NCI-H1436 treated with DMSO at 0.1 percent for 48 hours (cell line): ENCODE data around the gene SSX2IP.
A peak's percentile ranks its signal among the peaks of the same experiment; 100 is the strongest.
"Not testable (repeated sequence)": the region's sequence is repeated elsewhere in the genome, so short reads cannot be mapped to it uniquely, and the experiment has no call there.

Experiments
- DNase-seq: peaks from one replicate; lab custom pipeline; 2025; lab: John Stamatoyannopoulos, UW

Gene SSX2IP

DNA sequence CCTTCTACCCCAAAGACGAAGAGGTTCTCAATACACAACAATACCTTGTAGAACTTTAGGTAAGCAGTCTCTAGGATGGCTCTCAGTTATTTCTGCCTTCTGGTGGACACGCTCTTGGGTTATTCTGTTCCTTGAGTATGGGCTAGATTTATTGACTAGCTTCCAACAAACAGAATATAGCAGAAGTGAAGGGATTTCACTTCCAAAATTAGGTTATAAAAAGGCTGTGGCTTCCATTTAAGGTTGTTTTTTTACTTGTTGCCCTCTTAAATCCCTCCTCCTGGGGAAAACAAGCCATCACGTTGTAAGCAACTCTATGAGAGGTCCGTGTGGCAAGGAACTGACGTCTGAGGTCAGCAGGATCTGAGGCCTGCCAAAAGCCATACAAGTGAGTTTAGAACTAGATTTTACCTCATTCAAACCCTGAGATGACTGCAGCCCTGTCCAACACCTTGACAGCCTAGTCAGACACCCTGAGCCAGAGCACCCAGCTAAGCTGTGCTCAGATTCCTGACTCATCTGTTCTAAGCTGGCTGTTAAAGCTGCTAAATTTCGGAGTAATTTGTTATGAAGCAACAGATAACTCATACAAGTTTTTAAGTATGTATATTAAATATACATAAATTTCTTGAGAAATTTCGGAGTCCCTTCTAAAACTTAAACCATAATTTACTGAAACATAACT, 12.7 kb downstream of the SSX2IP start:
- DNase-seq = no peak

DNA sequence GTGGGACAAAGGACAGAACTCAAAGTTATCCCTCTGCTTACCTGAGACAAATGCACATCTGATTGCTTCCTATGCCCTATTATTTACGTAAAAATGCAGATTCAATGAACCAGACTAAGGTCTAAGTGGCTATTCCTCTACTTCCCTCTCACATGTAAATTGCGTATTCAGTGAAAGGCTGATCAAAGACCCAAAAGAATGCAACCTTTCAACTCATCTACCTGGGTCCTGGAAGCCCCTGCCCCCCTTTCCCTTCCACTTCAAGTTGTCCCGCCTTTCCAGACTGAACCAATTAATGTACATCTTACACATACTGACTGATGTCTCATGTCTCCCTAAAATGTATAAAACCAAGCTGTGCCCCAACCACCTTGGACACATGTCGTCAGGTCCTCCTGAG, 14.6 kb downstream of the SSX2IP start:
- DNase-seq = no peak

DNA sequence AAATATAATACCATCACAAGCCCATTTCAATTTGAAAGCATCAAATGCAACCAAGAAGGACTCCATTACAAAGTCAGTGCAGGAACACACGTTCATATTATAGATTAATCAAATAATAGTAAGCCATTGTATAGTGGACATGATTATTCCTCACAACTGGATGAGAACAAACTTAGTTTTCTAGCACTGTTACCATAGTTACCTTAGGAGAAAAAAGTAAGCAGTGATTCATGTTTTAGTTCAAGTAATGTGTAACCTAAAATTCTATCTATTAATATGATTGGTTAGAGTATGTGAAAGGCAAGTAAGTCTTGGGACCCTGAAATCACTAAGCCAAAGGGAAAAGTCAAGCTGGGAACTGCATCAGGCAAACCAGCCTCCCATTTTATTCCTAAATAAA, 15.2 kb downstream of the SSX2IP start:
- no peak for DNase-seq

DNA sequence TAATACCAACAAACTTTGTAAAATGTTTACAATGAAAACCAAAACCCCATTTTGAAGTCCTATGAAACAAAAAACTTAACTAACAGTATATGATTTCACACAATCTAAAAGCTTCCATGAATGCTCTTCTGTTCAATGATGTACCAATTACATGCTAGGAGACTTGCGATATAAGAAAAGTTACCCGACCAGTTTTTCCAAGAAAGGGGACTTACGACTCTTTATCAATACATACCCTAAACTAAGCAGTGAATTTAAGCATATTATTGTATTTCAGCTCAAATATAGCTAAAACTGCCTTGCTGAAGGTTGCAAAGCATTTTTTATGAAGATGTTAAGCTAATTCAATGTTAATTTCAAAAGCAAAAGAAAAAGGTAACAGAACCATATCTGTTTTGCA, 15.6 kb downstream of the SSX2IP start:
- no peak for DNase-seq

DNA sequence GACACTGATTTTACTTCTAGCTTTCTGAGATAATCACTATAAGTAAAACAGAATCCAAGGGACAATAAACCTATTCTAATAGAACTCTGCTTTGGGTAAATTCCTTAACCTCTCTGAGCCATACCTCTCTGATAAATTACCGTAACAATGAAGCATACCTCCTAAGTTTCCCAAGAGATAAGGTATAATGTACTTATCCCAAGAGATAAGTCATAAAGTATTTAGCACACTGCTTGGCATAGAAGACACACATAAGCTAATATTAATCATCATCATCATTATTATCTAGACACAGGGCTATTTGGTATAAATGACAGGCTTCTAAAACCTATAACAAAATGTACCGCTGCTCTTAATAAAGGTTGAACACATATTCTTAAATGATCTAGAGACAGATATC, 16.2 kb downstream of the SSX2IP start:
- DNase-seq = no peak

DNA sequence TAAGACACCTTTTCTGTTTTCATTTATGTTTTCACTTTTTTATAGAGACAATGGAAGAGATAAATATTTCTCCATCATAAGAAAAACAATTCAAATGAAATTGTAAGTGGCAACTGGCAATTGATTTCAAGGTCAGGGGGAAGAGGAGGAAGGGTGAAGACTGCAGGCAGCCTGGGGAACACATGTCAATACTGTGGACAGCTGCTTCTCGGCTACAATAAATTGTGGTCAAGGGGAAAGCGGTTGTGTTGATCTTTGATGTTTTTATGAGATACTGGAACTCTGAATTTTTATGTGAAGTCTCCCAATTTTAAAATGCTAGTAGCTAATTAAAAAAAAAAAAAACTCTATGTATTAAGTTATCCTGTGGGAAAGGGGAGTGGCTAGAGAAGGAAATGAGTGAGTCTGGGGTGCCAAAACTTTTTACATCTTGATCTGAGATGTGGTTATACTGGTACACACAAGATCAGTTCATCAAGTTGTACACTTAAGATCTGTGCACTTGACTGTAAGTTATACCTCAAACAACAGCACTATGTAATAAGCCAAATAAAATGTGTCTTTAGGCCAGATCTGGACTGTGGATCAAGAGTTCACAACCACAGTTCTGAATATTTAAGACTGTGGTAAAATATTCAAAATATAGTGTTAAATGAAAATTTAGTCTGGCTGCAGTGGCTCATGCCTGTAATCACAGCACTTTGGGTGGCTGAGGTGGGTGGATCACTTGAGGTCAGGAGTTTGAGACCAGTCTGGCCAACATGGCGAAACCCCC, 18.0 kb downstream of the SSX2IP start:
- no peak for DNase-seq

DNA sequence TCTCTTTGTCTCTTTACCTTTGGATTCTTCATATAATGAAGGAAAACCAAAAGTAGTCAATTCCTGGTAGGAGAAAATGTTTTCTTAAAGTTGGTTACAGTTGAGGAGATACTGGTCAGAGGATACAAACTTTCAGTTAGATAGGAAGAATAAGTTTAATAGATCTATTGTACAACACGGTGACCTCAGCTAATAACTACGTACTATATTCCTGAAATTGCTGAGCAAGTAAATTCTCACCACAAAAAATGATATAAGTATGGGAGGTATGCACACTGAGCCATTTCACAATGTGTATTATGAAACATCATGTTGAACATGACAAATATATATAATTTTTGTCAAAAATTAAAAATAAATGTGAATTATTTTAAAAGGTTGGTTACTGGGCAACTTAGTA, 20.4 kb downstream of the SSX2IP start:
- DNase-seq = no peak

DNA sequence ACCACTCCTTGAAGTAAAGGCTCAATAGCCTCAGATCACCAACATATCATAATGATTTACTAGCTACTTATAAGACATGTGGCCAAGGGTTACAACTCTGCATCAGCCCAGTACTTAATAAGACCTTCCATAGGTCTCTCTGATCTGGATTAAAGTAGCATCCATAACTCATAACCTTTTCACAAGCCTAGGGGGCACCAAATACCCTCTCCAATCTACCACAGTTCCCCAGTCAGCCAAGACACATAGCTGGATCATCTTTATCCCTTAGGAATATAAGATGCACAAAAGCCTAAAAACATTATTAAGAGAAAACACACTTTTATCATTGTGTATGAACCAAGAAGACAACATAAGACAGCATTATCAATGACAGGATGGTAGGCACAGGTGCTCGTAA, 22.1 kb downstream of the SSX2IP start:
- no peak for DNase-seq

DNA sequence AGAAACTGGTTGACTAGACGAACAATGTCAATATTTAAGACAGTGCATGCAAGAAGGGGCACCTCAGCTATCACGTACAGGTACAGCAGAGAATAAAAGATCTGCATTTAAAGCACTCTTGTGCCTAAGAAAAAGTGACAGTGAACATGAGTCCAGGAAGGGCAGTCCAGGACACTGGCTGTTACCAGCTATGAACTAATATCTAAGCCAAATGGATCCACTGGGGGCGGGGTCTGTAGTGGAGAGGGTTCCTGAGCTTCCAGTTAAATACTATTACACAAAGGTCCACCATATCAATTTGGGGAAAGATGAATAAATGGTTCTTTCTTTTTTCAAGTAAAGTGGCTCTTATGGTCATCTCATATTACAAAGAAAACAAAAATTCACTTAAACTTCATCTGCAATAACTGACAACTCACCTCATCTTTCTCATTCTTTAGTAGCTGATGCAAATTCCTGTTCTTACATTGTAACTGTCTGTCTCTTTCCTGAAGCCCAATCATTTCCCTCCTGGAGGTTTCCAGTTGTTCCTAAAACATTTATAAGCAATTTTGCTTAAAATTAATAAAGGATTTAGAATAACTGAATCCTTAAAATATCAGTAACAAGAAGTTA, 24.5 kb downstream of the SSX2IP start:
- no peak for DNase-seq

DNA sequence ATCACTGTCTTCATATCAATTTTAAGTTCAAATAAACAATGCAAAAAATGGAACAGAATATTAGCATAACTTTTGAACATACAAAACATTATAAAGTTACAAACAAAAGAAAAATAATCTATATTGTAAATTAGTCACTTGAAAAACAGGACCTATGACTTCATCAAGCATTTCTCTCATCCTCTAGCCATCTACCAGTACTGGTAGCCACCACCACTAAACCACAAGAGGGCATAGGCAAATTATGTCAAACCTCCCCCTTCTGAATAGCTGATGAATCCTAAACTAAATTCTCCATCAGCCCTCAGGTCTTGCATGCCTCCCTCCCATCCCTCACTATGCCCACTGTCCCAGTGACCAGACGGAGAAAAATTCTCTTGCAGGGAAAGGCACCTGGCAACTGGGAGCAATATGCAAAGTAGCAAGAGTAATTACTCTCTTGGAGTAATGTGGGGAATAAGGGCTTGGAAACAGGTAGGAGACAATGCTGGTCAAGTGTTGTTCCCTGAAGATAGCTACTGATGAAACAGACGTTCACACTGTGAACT, 37.1 kb downstream of the SSX2IP start:
- DNase-seq = no peak

DNA sequence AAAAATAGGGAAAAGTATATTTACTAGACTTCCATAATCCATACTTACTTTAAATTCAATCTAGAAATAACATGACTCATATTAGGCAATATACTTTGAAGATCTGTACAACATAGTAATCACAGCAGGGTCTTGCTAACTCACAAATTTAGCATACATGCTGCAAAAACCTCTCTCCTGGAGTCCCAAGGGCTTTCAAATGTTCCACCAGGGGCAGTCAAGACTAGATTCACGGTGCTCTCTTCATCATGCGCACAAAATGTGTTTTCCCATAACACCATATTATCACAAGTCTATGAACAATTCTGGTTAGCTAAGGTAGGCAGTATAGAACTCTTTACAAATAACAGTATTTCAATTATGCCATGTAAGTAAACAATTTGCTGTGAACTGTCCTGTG, 45.8 kb downstream of the SSX2IP start:
- no peak for DNase-seq

DNA sequence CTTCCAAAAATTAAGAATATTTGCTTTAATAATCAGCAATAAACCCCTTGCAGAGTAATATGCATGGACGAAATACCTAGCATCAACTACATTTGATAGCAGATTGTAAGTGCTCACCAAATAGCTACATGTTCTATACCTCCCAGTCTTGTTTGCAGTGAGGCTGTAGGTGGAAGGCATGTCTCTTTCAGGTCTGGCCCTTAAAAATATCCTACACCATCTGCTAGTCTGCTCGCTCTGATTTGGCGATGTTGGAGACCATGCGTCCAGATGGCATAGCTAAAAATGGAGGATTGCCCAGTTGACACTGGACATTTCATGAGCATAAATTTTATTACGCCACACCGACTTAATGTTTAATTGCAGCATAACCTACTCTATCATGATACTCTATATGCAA, 47.1 kb downstream of the SSX2IP start:
- DNase-seq = no peak

DNA sequence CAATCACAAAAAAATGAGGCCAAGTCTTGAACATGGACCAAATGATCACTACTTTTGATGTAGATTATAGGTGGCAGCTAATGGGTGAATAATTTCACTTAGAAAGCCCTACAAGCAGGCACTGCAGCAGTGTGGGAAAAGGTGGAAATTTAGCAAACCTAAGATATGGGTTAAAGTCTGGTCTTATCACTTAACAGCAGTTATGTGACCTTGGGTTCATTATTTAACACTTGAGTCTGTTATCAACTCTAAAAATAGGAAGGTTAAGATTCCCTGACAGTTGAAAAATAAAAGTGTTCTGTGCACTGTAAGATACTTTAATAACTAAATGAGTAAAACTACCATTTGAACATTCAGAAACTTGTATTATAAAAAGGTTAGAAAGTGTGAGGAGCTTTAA, 47.5 kb downstream of the SSX2IP start:
- DNase-seq = no peak

DNA sequence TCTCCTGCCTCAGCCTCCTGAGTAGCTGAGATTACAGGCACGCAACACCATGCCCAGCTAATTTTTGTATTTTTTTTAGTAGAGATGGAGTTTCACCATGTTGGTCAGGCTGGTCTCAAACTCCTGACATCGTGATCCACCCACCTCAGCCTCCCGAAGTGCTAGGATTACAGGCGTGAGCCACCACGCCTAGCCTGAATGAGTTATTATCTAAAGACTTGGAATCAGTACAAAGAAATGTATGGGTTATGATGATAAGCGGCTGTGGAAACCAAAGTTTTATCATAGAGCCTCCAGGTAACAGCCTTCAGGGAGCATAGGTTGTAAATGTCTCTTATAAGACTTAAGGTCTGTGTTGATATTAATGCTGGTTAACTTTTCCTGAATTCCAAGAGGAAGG, 50.5 kb downstream of the SSX2IP start:
- not testable (repeated sequence) for DNase-seq

DNA sequence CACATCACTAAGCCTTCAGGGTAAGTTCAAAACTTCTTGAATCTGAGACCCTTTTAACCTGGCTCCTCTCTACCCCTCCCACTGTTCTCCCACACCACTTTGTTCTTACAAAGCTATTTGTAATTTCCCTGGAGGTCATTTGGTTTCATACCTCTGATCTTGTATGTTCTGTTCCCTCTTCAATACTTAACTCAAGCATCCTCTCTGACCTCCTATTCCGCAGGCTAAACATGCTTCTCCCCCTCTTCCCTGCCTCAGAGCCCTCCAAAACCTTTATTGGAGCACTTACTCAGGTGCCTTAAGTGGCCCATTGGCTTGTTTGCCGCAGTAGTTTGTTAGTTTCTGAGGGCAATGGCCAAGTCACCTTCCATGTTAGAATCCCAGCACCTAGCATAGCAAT, 54.8 kb downstream of the SSX2IP start:
- DNase-seq = no peak

DNA sequence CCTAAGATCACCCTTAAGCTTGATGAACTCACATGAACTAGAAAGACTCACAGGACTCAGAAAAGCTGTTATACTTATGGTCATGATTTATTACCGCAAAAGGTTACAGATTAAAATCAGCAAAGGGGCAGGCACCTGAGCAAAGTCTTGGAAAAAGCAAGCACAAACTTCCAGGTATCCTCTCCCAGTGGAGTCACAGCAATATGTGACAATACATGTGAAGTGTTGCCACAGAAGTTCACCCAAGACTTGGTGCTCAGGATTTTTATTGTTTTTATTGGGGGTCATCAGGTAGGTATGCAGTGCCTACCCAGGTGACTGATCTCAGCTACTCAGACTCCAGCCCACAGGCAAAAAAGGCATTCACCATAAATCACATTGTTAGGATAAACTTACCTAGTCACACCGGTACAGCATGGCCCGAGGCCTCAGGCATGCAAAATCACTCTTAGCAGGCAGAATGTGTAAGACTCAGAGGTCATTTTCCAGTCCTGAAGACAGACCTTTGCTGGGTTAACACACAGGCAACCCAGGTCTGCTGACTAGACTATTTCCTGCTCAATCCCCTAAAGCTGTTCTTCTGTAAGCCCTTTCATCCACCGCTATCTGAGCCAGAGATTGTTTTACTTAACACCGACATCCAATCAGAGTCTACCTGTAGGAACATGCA, 55.6 kb downstream of the SSX2IP start:
- no peak for DNase-seq

DNA sequence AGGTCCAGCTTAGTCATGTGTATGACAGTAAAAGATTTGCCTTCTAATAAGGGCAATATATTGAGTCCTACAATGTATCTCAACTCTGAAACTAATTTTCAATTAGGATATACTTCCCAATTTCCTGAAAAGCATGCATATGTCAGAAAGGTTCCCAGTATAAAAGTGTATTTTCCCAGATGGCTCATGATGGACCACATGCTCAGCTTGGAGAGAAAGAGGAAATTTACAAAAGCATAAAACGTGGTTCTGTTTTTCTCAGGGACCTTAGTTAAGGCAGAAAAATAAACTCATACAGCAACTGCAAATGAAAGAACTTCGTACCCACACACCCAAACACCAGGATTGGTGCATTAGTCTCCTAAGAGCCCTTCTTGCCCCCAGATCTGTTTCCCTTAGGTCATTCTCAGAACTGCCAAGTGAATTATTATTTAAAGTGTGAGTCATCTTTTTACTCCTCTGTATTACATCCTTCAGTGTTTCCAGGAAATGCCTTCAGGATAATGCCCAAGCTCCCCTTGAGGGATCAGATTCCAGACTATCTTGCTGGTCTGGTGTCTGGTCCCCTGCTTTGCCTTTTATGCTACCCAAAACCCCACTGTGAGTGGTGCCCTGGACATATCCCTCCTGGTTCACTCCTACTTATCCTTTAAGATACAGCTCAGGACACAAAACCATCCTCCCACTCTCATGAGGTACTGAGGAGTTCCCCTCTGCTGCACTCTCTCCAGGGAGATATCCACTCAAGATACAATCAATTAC, 57.4 kb downstream of the SSX2IP start:
- DNase-seq = no peak

DNA sequence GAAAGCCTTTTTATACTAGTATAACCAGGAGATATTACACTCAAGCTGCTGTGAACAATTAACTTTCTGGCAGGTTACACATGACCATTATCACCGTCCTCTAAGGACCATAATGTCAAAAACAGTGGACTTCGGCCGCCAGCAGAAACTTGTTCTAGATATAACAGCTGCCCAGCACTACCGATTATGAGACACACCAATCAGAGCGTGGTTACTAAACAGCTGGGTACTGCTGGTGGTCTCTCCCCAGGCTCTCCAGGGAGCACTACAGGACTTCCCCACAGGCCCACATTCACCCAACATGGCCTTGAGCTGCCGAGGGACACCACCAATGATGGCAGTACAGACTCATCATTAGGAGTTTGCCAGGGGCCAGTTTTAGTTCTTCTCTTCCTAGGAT, 58.1 kb downstream of the SSX2IP start:
- DNase-seq = no peak

DNA sequence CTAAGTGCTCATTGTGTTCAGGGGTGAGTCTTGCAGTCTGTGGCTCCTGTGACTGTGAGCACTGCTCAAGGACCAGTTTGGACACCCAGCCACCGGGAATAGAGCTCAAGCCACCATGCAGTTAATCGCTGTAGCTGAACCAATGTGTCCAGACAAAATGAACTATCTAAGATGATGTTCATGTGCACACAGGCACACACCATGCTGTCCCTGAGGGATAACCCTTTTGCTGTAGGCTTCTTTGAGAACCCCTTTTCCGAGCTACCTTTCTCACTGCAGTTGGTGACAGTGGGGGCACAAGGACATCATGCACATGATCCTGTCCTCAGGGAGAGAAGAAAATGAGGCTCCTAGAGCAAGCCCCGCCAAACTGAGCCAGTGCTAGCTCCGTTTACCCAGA, 65.4 kb downstream of the SSX2IP start:
- DNase-seq = no peak

DNA sequence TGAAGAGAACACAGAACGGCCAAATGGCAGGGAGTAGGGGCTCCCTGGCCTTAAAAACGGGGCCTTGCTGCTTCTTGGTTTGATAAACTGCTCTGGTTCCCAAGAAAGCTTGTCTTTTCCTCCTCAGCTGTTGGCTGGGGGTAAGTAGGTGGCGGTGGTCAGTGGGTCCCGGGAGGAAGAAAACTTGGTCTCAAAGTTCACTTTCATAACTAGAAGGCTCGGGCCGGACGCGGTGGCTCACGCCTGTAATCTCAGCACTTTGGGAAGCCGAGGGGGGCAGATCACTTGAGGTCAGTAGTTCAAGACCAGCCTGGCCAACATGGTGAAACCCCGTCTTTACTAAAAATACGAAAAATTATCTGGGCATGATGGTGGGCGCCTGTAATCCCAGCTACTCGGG, 68.7 kb downstream of the SSX2IP start:
- DNase-seq = no peak

DNA sequence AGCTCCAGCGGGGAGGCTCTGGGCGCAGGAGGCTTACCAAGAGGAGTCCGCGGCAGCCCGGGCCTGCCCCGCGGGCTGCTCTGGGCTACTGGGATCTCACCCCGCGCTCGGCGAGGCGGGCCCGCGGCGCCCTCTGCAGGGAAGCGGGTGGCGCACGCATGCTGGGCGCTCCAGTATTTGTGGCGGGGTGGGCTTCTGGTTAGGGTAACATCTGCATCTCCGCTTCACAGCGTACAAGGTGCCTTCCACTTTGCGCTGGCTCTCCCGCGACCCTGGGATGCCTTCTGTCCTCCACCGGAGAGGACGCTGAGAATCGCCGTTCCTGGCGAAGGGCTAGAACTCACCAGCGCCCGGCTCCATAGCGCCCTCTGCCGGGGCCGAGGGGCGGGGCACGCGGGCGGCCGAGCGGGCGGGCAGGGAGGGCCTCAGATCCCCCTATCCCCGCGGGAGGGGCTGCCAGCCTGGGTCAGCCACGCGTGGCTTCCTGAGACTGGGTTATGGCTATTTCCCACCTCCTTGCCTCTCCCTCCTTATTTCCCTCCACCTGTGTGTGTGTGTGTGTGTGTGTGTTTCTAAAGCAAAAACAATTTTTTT, 69.4 kb downstream of the SSX2IP start:
- peak; percentile 56 for DNase-seq
